A549 (cell line): Measurements from ENCODE around the gene RINL.

Source experiments
- CEBPB ChIP-seq, 2 experiments: fragments of >200 bp in 1 of 2; sonication (Bioruptor Twin) in 1 of 2; formaldehyde crosslinking in 1 of 2; IDR thresholded peaks; 2 replicates each; pipeline ENCODE4 v1.6.1; 2012 to 2016
- CHD4 ChIP-seq: fragments of 200-600 bp; sonication (generic); IDR thresholded peaks from 2 replicates; pipeline ENCODE4 v1.6.1; 2016; ENCODE audit warnings: antibody characterized with exemption, mild to moderate bottlenecking, borderline replicate concordance
- EHMT2 ChIP-seq: fragments of 200-600 bp; sonication (generic); IDR thresholded peaks from 2 replicates; pipeline ENCODE4 v1.6.1; 2016; ENCODE audit warnings: antibody characterized with exemption, low read depth, mild to moderate bottlenecking, moderate library complexity
- JUNB ChIP-seq: fragments of >200 bp; sonication (Bioruptor Twin); formaldehyde crosslinking; IDR thresholded peaks from 2 replicates; pipeline ENCODE4 v1.6.1; 2016
- MAFK ChIP-seq: fragments of 450-650 bp; IDR thresholded peaks from 2 replicates; pipeline ENCODE4 v1.6.1; 2014; ENCODE audit not compliant: partially characterized antibody
- MAX ChIP-seq: IDR thresholded peaks from 2 replicates; pipeline ENCODE4 v1.6.1; 2012
- MAZ ChIP-seq: fragments of 150-350 bp; IDR thresholded peaks from 2 replicates; pipeline ENCODE4 v1.6.1; 2014; ENCODE audit warnings: antibody characterized with exemption, low read depth, low read length, borderline replicate concordance
- PHF8 ChIP-seq: fragments of 200-600 bp; sonication (generic); IDR thresholded peaks from 2 replicates; pipeline ENCODE4 v1.6.1; 2016; ENCODE audit warnings: low read depth, mild to moderate bottlenecking, antibody characterized with exemption, moderate library complexity, borderline replicate concordance
- POLR2A ChIP-seq: IDR thresholded peaks from 2 replicates; pipeline ENCODE4 v1.6.1; 2012; ENCODE audit warnings: mild to moderate bottlenecking, low read length
- RAD21 ChIP-seq, 2 experiments: fragments of >200 bp in 1 of 2; sonication (Bioruptor Twin) in 1 of 2; formaldehyde crosslinking in 1 of 2; IDR thresholded peaks in 1 of 2; conservative IDR thresholded peaks in 1 of 2; 2 replicates in 1 of 2; 3 replicates in 1 of 2; pipeline ENCODE4 v1.6.1; 2012 to 2018; ENCODE audit warnings: inconsistent platforms in 1 of 2
- RFX5 ChIP-seq: fragments of 450-650 bp; IDR thresholded peaks from 2 replicates; pipeline ENCODE4 v1.7.1; 2014; ENCODE audit warnings: antibody characterized with exemption, mild to moderate bottlenecking, moderate library complexity
- USF2 ChIP-seq: fragments of 450-650 bp; IDR thresholded peaks from 2 replicates; pipeline ENCODE4 v1.6.1; 2014; ENCODE audit warnings: antibody characterized with exemption
- TF ChIP-seq, protein P1 (sequence below): fragments of >200 bp; sonication (Bioruptor Twin); formaldehyde crosslinking; IDR thresholded peaks from 3 replicates; pipeline ENCODE4 v1.5.1; 2016
- TF ChIP-seq, protein P2 (sequence below): fragments of 200-600 bp; sonication (generic); IDR thresholded peaks from 2 replicates; pipeline ENCODE4 v1.6.1; 2016; ENCODE audit warnings: antibody characterized with exemption, mild to moderate bottlenecking, moderate library complexity

GRCh38 chr19:38922482-38922881 is 44.4 kb upstream of the RINL start:
- no peak for TF ChIP-seq USF2
- TF ChIP-seq POLR2A = no peak
- TF ChIP-seq, protein P1, sequence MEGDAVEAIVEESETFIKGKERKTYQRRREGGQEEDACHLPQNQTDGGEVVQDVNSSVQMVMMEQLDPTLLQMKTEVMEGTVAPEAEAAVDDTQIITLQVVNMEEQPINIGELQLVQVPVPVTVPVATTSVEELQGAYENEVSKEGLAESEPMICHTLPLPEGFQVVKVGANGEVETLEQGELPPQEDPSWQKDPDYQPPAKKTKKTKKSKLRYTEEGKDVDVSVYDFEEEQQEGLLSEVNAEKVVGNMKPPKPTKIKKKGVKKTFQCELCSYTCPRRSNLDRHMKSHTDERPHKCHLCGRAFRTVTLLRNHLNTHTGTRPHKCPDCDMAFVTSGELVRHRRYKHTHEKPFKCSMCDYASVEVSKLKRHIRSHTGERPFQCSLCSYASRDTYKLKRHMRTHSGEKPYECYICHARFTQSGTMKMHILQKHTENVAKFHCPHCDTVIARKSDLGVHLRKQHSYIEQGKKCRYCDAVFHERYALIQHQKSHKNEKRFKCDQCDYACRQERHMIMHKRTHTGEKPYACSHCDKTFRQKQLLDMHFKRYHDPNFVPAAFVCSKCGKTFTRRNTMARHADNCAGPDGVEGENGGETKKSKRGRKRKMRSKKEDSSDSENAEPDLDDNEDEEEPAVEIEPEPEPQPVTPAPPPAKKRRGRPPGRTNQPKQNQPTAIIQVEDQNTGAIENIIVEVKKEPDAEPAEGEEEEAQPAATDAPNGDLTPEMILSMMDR = no peak
- TF ChIP-seq CEBPB (IDR thresholded peaks at IDR 0.05) = no peak
- no peak for TF ChIP-seq MAFK
- TF ChIP-seq MAX = no peak
- TF ChIP-seq MAZ = no peak
- no peak for TF ChIP-seq RFX5
- TF ChIP-seq, protein P2, sequence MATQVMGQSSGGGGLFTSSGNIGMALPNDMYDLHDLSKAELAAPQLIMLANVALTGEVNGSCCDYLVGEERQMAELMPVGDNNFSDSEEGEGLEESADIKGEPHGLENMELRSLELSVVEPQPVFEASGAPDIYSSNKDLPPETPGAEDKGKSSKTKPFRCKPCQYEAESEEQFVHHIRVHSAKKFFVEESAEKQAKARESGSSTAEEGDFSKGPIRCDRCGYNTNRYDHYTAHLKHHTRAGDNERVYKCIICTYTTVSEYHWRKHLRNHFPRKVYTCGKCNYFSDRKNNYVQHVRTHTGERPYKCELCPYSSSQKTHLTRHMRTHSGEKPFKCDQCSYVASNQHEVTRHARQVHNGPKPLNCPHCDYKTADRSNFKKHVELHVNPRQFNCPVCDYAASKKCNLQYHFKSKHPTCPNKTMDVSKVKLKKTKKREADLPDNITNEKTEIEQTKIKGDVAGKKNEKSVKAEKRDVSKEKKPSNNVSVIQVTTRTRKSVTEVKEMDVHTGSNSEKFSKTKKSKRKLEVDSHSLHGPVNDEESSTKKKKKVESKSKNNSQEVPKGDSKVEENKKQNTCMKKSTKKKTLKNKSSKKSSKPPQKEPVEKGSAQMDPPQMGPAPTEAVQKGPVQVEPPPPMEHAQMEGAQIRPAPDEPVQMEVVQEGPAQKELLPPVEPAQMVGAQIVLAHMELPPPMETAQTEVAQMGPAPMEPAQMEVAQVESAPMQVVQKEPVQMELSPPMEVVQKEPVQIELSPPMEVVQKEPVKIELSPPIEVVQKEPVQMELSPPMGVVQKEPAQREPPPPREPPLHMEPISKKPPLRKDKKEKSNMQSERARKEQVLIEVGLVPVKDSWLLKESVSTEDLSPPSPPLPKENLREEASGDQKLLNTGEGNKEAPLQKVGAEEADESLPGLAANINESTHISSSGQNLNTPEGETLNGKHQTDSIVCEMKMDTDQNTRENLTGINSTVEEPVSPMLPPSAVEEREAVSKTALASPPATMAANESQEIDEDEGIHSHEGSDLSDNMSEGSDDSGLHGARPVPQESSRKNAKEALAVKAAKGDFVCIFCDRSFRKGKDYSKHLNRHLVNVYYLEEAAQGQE = no peak
- TF ChIP-seq JUNB = no peak
- TF ChIP-seq RAD21 (conservative IDR thresholded peaks at IDR 0.05 in 1 of 2, IDR thresholded peaks at IDR 0.05 in 1 of 2) = no peak
- TF ChIP-seq EHMT2 = no peak
- TF ChIP-seq CHD4 = no peak
- no peak for TF ChIP-seq PHF8
